Chondrocyte (in vitro differentiated cells): Measurements from ENCODE around the gene DAW1. TPM values are rescaled to one million over a fixed set of nuclear protein-coding genes. Genes with fewer than 3 reads are reported as not detected.

Experiments
- DNase-seq: peaks from one replicate; pipeline ENCODE4 v3.0.0; 2021; ENCODE audit warnings: mixed read lengths, low spot score
- H3K27ac Mint-ChIP-seq: one replicate; pipeline ENCODE4 v1.8.0; 2021; ENCODE audit warnings: mild to moderate bottlenecking, moderate library complexity, mixed read lengths; ENCODE audit not compliant: unreplicated experiment
- H3K27me3 Mint-ChIP-seq: 2 replicates; pipeline ENCODE4 v1.8.0; 2021; ENCODE audit warnings: low read depth, mixed read lengths
- H3K36me3 Mint-ChIP-seq: 2 replicates; pipeline ENCODE4 v1.8.0; 2021; ENCODE audit warnings: low read depth, mixed read lengths
- H3K4me1 Mint-ChIP-seq: 2 replicates; pipeline ENCODE4 v1.8.0; 2021; ENCODE audit warnings: low read depth, mild to moderate bottlenecking, mixed read lengths
- H3K4me3 Mint-ChIP-seq: one replicate; pipeline ENCODE4 v1.8.0; 2021; ENCODE audit warnings: mild to moderate bottlenecking, moderate library complexity, mixed read lengths; ENCODE audit not compliant: unreplicated experiment
- H3K9me3 Mint-ChIP-seq: 2 replicates; pipeline ENCODE4 v1.8.0; 2021; ENCODE audit warnings: low read depth, mixed read lengths
- total RNA-seq: library from RNA; stranded (reverse); gene quantifications from 3 replicates; pipeline ENCODE4 v1.2.1, GENCODE V29; 2021
- TF ChIP-seq, protein P1 (sequence below): fragments of 200-600 bp; sonication (generic); IDR thresholded peaks from 2 replicates; pipeline ENCODE4 v1.5.0; 2021; ENCODE audit warnings: antibody characterized with exemption, mild to moderate bottlenecking, moderate library complexity

The DAW1 gene
- total RNA-seq, 1 donor from 2014 or later: 0.47 TPM

DNA sequence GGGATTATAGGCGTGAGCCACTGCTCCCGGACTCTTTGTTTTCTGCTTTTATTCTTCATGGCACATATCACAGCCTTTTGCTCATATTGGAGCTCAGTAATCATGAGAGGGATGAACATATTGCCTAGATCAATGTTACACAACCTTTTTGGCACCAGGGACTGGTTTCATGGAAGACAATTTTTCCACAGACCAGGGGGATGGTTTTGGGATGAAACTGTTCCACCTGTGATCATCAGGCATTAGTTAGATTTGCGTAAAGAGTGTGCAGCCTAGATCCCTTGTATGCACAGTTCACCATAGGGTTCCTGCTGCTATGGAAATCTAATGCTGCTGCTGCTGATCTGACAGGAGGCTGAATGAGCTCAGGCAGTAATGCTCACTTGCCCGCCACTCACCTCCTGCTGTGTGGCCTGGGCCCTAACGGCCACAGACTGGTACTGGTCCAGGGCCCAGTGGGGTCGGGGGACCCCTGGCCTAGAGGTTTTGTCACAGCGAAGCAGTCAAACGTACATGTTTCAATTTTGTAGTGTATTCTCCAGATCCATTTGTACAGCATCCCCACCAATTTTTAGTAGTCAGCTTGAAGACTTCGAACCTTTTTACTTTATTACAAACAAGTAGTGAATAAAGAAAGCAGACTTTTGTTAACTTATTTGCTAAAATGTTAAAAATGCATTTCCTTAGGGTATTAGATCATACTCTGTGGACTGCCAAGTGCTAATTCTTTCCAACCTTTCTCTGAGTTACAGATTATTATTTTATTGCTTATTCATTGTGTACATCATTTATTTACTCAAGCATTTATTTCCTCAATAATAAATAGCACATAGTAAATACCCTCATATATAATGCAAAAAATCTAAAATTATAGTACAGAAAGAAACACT, 6.2 kb downstream of the DAW1 start:
- H3K27ac Mint-ChIP-seq: peak overlapping the region; percentile 35

DNA sequence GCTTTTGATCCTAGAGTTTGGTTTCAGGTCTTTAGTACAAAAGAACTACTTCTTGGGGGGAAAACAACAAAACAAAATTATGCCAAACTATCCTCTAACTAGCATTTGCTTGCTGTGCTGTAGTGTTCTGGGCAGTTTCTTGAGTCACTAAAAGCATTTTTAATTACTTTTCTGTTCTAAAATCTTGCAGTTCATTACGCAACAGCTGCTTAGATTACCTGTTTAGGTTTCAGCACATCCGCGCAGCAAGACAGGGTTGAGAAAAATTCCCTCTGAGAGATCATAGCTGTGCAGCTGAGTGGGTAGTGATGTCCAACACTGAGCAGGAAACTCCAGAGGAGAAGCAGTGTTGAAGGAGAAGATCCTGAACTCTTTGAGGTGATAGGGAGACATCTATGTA, 9.0 kb downstream of the DAW1 start:
- H3K27ac Mint-ChIP-seq: no peak overlapping the region
- H3K4me1 Mint-ChIP-seq: peaks cover 46% of the 10 kb centered on the region
- no peaks in the 10 kb centered on the region for H3K9me3 Mint-ChIP-seq
- no peak overlapping the region for H3K4me3 Mint-ChIP-seq
- no peaks in the 10 kb centered on the region for H3K27me3 Mint-ChIP-seq
- TF ChIP-seq, protein P1, sequence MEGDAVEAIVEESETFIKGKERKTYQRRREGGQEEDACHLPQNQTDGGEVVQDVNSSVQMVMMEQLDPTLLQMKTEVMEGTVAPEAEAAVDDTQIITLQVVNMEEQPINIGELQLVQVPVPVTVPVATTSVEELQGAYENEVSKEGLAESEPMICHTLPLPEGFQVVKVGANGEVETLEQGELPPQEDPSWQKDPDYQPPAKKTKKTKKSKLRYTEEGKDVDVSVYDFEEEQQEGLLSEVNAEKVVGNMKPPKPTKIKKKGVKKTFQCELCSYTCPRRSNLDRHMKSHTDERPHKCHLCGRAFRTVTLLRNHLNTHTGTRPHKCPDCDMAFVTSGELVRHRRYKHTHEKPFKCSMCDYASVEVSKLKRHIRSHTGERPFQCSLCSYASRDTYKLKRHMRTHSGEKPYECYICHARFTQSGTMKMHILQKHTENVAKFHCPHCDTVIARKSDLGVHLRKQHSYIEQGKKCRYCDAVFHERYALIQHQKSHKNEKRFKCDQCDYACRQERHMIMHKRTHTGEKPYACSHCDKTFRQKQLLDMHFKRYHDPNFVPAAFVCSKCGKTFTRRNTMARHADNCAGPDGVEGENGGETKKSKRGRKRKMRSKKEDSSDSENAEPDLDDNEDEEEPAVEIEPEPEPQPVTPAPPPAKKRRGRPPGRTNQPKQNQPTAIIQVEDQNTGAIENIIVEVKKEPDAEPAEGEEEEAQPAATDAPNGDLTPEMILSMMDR: no peak
- DNase-seq: no peak
- H3K36me3 Mint-ChIP-seq: no peaks in the 10 kb centered on the region

More for the DNA sequence above, 6.2 kb downstream of the DAW1 start:
- no peaks in the 10 kb centered on the region for H3K9me3 Mint-ChIP-seq
- no peaks in the 10 kb centered on the region for H3K27me3 Mint-ChIP-seq
- no peaks in the 10 kb centered on the region for H3K36me3 Mint-ChIP-seq
- no peak for DNase-seq
- H3K4me1 Mint-ChIP-seq: peaks cover 39% of the 10 kb centered on the region
- no peak overlapping the region for H3K4me3 Mint-ChIP-seq
- TF ChIP-seq, protein P1: no peak

DNA sequence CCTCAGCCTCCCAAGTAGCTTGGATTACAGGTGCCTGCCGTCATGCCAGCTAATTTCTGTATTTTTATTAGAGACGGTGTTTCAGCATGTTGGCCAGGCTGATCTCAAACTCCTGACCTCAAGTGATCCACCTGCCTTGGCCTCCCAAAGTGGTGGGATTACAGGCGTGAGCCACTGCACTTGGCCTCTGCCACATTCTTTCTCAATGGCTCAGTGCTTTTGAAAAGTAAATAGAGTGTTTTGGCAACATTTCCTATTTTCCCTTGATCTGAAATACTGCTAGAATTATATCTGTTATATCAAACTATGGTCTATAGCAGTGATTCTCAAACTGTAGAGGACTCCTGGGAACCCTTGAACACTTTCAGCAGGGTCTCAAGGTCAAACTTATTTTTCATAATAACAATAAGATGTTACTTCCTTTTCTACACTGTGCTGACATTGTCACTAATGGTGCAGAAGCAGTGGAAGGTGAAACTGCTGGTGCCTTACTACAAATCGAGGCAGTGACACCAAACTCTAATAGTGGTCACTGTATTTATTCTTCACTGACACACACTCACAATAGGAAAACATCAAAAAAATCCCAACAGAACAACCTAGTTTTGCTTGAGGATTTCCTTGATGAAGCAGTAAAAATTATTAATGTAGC, 10.6 kb downstream of the DAW1 start:
- H3K9me3 Mint-ChIP-seq: no peaks in the 10 kb centered on the region
- no peaks in the 10 kb centered on the region for H3K36me3 Mint-ChIP-seq
- H3K27me3 Mint-ChIP-seq: no peaks in the 10 kb centered on the region
- H3K4me1 Mint-ChIP-seq: peaks cover 31% of the 10 kb centered on the region
- H3K4me3 Mint-ChIP-seq: no peak overlapping the region
- DNase-seq: no peak
- TF ChIP-seq, protein P1: no peak
- peak overlapping the region; percentile 70 for H3K27ac Mint-ChIP-seq

DNA sequence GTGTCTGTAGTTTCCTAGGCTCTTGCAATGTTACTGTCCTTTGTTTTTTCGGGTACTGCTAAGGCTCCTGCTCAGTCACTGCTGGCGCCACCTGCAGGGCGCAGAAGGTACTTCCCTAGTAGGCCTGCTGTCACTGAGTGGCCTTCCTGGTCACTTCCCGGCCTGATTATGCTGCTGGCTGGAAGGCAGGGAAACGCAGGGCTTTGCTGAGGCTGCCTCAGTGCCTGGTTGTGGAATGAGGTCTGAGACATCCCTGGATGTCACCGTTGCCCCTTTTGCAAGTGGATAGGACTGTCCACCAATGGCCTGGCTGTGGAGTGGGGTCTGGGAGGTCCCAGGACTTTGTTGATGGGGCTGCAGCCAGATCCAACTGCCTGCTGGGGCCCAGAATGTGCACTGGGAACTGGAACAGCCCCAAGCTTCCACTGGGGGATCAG, 13.1 kb downstream of the DAW1 start:
- TF ChIP-seq, protein P1: peak; percentile 84
- peaks cover 2% of the 10 kb centered on the region for H3K36me3 Mint-ChIP-seq
- no peak for DNase-seq
- H3K9me3 Mint-ChIP-seq: no peaks in the 10 kb centered on the region
- H3K27me3 Mint-ChIP-seq: no peaks in the 10 kb centered on the region
- H3K4me3 Mint-ChIP-seq: no peak overlapping the region
- no peak overlapping the region for H3K27ac Mint-ChIP-seq
- H3K4me1 Mint-ChIP-seq: peaks cover 17% of the 10 kb centered on the region

DNA sequence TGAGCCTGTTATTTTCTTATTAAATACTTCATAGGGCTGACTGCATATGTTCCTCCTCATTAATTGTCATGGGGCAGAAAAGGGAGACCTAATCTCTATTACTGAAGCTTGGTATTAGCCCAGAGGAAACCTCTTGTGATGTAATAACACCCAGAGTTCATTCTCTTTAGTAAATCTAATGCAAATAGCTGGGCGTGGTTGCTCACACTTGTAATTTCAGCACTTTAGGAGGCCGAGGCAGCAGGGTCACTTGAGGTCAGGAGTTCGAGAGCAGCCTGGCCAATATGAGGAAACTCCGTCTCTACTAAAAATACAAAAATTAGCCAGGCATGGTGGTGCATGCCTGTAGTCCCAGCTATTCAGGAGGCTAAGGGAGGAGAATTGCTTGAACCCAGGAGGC, 14.7 kb downstream of the DAW1 start:
- Mint-ChIP-seq H3K36me3 (peaks cover 2% of the 10 kb centered on the region), H3K9me3 (no peaks in the 10 kb centered on the region), H3K4me3 (no peak overlapping the region), H3K4me1 (peaks cover 11% of the 10 kb centered on the region), H3K27me3 (no peaks in the 10 kb centered on the region), H3K27ac (no peak overlapping the region)
- DNase-seq: no peak
- TF ChIP-seq, protein P1: no peak
